ENCODE data around the gene SARDH. TPM values are rescaled to one million over a fixed set of nuclear protein-coding genes. Genes with fewer than 3 reads are reported as not detected.

The SARDH gene
- total and polyA plus RNA-seq, 9 of the 15 experiments (the other 6 are each of a cell fraction or from before 2014, with no cell fraction given), result 0.14 TPM; not detected in 8

- TF ChIP-seq, protein P1, sequence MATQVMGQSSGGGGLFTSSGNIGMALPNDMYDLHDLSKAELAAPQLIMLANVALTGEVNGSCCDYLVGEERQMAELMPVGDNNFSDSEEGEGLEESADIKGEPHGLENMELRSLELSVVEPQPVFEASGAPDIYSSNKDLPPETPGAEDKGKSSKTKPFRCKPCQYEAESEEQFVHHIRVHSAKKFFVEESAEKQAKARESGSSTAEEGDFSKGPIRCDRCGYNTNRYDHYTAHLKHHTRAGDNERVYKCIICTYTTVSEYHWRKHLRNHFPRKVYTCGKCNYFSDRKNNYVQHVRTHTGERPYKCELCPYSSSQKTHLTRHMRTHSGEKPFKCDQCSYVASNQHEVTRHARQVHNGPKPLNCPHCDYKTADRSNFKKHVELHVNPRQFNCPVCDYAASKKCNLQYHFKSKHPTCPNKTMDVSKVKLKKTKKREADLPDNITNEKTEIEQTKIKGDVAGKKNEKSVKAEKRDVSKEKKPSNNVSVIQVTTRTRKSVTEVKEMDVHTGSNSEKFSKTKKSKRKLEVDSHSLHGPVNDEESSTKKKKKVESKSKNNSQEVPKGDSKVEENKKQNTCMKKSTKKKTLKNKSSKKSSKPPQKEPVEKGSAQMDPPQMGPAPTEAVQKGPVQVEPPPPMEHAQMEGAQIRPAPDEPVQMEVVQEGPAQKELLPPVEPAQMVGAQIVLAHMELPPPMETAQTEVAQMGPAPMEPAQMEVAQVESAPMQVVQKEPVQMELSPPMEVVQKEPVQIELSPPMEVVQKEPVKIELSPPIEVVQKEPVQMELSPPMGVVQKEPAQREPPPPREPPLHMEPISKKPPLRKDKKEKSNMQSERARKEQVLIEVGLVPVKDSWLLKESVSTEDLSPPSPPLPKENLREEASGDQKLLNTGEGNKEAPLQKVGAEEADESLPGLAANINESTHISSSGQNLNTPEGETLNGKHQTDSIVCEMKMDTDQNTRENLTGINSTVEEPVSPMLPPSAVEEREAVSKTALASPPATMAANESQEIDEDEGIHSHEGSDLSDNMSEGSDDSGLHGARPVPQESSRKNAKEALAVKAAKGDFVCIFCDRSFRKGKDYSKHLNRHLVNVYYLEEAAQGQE (IDR thresholded peaks at IDR 0.05; ENCODE audit: borderline replicate concordance), result peak; percentile 37; the same call in 1 of the 2 replicates
- TF ChIP-seq, protein P1 (CRISPR knock-in tag; IDR thresholded peaks at IDR 0.05; ENCODE audit: low read depth), result no peak
- TF ChIP-seq POU5F1 (IDR thresholded peaks at IDR 0.05; ENCODE audit: borderline replicate concordance, low read depth, low read length, partially characterized antibody), result no peak
Measured at GRCh38 chr9:133726401-133727276, 11.5 kb downstream of the SARDH start (continued).
